Stimulated activated memory B cell treated with anti-CD40 and anti-IgM and Interleukin-4, amounts not matched to agents 10 μg/mL and 1 μg/mL and 100 μg/mL, for 72 hours (primary cell): ENCODE data around the gene MEF2D.
A peak's percentile ranks its signal among the peaks of the same experiment; 100 is the strongest.

Experiments
- ATAC-seq: fragments of 150-1000 bp; cut with Tn5 transposase; 2 replicates; pipeline ENCODE4 v1.10.0; 2021
- H3K27ac Mint-ChIP-seq: one replicate; pipeline ENCODE4 v1.8.0; 2022; ENCODE audit warnings: mild to moderate bottlenecking, mixed read lengths
- H3K27me3 Mint-ChIP-seq: one replicate; pipeline ENCODE4 v1.8.0; 2022; ENCODE audit warnings: mixed read lengths
- H3K36me3 Mint-ChIP-seq: one replicate; pipeline ENCODE4 v1.8.0; 2022; ENCODE audit warnings: mixed read lengths
- H3K4me1 Mint-ChIP-seq: one replicate; pipeline ENCODE4 v1.8.0; 2022; ENCODE audit warnings: mixed read lengths
- H3K4me3 Mint-ChIP-seq: one replicate; pipeline ENCODE4 v1.8.0; 2022; ENCODE audit warnings: mild to moderate bottlenecking, moderate library complexity, mixed read lengths
- H3K9me3 Mint-ChIP-seq: one replicate; pipeline ENCODE4 v1.8.0; 2022; ENCODE audit warnings: mixed read lengths

Gene MEF2D

DNA sequence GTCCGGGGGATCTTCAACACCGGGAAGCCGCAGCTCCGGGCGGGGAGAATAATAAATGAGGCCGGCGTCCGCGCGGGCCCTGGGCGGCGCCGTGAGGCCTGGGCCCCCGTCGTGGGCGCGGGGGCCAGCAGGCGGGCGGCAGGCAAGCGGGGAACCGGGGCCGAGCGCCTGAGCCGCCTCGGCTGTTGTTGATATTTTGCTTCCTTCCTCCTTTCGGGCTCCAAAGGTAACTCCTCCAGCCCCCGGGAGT, at the start of gene MEF2D:
TSS of gene MEF2D (minus strand) at position 233 of the 250 bp plus-strand sequence. CDS start 17,483 bp downstream, outside the sequence.
- ATAC-seq = no peak
- peak within 1 kb of the TSS; percentile 98 for H3K27ac Mint-ChIP-seq
- peaks cover 10% of the 10 kb centered on the region for H3K36me3 Mint-ChIP-seq
- peaks cover 78% of the 10 kb centered on the region for H3K4me1 Mint-ChIP-seq
- no peaks in the 10 kb centered on the region for H3K9me3 Mint-ChIP-seq
- peak within 1 kb of the TSS; percentile 97 for H3K4me3 Mint-ChIP-seq
- H3K27me3 Mint-ChIP-seq = no peaks in the 10 kb centered on the region

DNA sequence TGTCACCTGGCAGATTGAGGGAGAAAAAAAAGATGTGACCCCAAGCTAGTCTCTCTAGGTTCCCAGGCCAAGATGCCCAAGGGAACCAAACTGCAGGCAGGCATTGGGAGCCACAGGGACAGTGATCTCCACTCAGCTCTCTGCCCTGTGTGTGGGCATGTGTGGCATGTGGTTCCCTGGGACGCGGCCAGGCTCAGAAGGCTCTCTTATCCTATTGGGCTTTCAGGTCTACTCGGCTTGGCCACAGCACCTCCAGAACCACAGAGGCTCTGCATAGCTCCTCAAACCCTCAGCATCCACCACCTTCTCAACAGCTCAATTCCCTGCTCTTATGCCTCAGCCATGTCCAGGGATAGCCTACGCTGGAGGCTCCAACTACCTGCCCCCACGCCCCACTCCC, 49.8 kb upstream of the MEF2D start:
- Mint-ChIP-seq H3K36me3 (no peaks in the 10 kb centered on the region), H3K27ac (no peak overlapping the region)

DNA sequence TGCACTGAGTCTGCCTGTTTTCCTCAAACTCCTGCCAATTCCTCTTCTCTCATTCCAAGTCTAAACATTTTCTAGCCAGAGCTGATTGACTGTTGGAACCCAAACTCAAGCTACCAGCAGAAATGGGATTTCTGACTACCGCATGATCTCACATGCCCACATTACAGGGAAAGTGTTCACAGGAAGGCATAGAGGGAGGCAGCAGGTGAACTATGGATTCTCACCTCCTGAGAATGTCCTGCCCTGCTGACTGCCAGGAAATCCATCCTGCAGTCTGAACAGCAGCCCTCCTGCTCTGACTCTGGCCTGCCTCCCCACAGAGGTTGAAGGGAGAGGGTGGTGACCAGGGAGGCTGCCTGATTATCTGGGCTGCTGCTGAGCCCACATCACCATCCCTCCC, 49.3 kb upstream of the MEF2D start:
- H3K4me3 Mint-ChIP-seq = no peak overlapping the region
- no peak for ATAC-seq
- no peaks in the 10 kb centered on the region for H3K9me3 Mint-ChIP-seq
- H3K27ac Mint-ChIP-seq = no peak overlapping the region
- peaks cover 35% of the 10 kb centered on the region for H3K4me1 Mint-ChIP-seq
- H3K27me3 Mint-ChIP-seq = no peaks in the 10 kb centered on the region
- no peaks in the 10 kb centered on the region for H3K36me3 Mint-ChIP-seq

More for the DNA sequence above, 49.8 kb upstream of the MEF2D start:
- Mint-ChIP-seq H3K27me3 (no peaks in the 10 kb centered on the region), H3K4me3 (no peak overlapping the region), H3K9me3 (no peaks in the 10 kb centered on the region), H3K4me1 (peaks cover 35% of the 10 kb centered on the region)
- ATAC-seq = no peak

DNA sequence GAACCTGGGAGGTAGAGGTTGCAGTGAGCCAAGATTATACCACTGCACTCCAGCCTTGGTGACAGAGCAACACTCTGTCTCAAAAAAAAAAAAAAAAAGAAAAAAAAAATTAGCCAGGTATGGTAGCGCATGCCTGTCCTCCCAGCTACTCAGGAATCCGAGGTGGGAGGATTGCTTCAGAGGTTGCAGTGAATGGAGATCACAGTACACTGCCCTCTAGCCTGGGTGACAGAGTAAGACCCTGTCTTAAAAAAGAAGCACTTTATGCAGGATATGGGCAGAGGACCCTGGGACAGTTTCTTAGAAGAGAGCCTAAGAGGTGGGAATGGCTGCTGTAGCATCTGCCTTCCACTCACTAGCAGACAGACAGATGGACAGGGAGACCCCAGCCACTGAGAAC, 48.8 kb upstream of the MEF2D start:
- H3K27ac Mint-ChIP-seq = no peak overlapping the region
- peaks cover 35% of the 10 kb centered on the region for H3K4me1 Mint-ChIP-seq
- ATAC-seq = no peak

DNA sequence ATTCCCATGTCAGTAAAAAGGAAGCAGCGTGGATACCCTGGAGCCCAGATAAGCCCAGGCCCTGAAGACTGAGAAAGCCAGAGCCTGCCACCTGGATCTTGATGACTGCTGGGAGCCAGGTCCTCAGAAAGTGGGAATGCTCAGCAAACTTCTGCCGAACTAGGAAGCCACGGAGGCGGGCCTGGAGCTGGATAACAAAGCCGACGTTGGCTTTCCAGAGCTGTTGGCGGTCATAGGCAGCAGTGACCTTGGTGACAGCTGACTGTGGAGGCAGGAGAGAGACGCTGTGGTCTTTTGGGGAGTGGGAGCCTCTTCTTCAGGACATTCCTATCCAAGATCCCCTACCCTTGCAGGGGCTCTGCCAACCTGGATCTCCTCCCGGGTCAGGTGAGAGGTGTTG, 47.4 kb upstream of the MEF2D start:
- no peak overlapping the region for H3K4me3 Mint-ChIP-seq
- H3K36me3 Mint-ChIP-seq = no peaks in the 10 kb centered on the region
- H3K9me3 Mint-ChIP-seq = no peaks in the 10 kb centered on the region
- H3K27me3 Mint-ChIP-seq = no peaks in the 10 kb centered on the region
- peaks cover 25% of the 10 kb centered on the region for H3K4me1 Mint-ChIP-seq
- no peak overlapping the region for H3K27ac Mint-ChIP-seq
- ATAC-seq = no peak

More for the DNA sequence above, 48.8 kb upstream of the MEF2D start:
- Mint-ChIP-seq H3K4me3 (no peak overlapping the region), H3K27me3 (no peaks in the 10 kb centered on the region), H3K36me3 (no peaks in the 10 kb centered on the region), H3K9me3 (no peaks in the 10 kb centered on the region)

DNA sequence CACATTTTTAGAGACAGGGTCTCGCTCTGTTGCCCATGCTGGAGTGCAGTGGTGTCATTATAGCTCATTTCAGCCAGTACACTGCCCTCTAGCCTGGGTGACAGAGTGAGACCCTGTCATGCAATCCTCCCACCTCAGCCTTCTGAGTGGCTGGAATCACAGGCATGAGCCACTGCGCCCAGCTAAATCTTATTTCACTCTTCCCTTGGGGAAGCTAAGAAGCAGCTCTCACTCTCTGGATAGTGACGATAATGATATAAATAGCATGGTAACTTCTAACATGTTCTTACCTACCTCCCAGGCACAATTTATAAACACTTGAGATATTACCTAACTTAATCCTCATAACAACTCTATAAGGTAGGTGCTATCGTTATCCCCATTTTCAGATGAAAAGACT, 46.9 kb upstream of the MEF2D start:
- no peak overlapping the region for H3K27ac Mint-ChIP-seq
- H3K27me3 Mint-ChIP-seq = no peaks in the 10 kb centered on the region
- H3K36me3 Mint-ChIP-seq = no peaks in the 10 kb centered on the region
- H3K4me1 Mint-ChIP-seq = peaks cover 22% of the 10 kb centered on the region
- no peak overlapping the region for H3K4me3 Mint-ChIP-seq
- no peaks in the 10 kb centered on the region for H3K9me3 Mint-ChIP-seq
- ATAC-seq = no peak

DNA sequence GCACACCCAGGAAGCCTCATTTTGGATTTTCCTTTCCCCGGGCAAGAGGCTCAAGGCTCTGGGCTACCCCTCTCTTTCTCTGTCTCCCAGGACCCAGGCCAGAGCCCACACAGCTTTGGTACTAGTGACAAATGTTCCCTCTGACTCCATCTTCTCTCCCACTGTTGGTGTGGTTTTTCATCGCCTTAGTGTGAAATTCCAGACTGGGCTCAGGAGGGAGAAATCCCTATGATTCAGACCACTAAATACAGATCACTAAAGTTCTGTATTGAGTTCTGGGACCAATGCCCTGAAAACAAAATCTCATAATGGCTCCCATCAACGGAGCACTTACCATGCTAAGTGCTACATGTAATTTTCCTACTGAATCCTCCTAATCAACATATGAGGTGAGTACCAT, 45.7 kb upstream of the MEF2D start:
- H3K27me3 Mint-ChIP-seq = no peaks in the 10 kb centered on the region
- H3K4me1 Mint-ChIP-seq = peaks cover 10% of the 10 kb centered on the region
- H3K4me3 Mint-ChIP-seq = no peak overlapping the region
- ATAC-seq = no peak
- no peaks in the 10 kb centered on the region for H3K36me3 Mint-ChIP-seq
- no peaks in the 10 kb centered on the region for H3K9me3 Mint-ChIP-seq
- no peak overlapping the region for H3K27ac Mint-ChIP-seq

DNA sequence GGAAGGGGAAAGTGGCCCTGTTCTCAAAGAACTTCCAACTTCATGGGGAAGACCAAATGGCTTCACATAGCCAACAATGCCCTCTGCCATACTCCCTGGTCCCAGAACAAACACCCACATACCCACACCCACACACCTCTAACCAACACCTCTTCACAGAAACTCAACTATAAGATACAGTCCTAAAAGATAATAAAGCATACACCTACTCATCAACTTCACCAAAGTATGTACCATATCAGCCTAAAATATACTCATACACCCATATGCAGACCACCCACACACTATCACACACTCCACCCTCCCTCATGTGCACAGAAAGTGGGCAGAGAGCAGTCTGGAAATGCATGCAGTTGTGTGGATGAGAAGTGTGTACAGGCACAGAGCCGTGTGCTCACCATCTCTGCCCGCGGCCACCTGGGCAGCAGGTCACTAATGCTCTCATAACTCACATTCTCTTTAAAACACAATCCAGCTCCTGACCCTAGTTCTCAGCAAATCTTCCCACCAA, 44.1 kb upstream of the MEF2D start:
- H3K4me1 Mint-ChIP-seq = peaks cover 5% of the 10 kb centered on the region
- no peak overlapping the region for H3K27ac Mint-ChIP-seq
- no peaks in the 10 kb centered on the region for H3K27me3 Mint-ChIP-seq
- H3K4me3 Mint-ChIP-seq = no peak overlapping the region
- no peak for ATAC-seq
- no peaks in the 10 kb centered on the region for H3K9me3 Mint-ChIP-seq
- H3K36me3 Mint-ChIP-seq = no peaks in the 10 kb centered on the region

DNA sequence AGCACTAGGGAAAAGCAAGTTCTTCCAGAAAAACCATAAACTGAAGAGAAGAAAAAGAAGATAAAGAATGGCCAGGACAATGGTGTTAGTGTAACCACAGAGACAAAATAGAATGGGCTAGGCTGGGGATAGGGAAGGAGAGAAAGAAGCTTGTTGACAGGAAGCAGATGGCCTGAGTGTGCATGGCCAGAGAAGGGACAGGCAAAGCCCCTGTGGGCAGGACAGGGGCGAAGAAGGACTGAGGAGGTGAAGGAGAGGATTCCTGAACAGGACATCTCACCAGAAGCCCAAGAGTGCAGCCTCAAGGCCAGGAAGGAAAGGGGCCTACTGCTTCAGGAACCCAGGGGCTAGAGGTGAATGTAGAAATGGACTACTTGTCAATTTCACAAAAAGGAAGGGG, 42.5 kb upstream of the MEF2D start:
- Mint-ChIP-seq H3K36me3 (no peaks in the 10 kb centered on the region), H3K27me3 (no peaks in the 10 kb centered on the region), H3K27ac (no peak overlapping the region), H3K4me3 (no peak overlapping the region), H3K4me1 (peaks cover 5% of the 10 kb centered on the region), H3K9me3 (no peaks in the 10 kb centered on the region)
- ATAC-seq = no peak

DNA sequence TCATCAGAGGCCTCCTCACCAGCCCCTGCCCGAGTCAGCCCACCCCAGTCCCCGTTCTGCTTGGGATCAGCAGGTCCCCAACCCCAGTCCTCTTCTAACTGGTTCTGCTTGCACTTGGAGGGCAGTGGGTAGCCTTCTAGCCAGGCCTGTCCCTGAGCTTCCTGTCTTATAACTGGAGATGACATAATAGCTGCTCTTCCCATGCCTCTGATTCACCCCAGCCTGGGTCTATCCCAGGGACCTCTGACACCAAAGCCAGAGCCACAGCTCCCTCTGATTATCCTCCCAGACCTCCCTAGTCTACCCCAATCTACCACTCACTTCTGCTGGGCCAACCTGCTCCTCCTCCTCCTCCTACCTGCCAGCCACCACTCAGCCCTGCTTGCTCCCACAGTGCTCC, 40.4 kb upstream of the MEF2D start:
- H3K4me3 Mint-ChIP-seq = no peak overlapping the region
- H3K27ac Mint-ChIP-seq = no peak overlapping the region
- H3K4me1 Mint-ChIP-seq = peaks cover 5% of the 10 kb centered on the region
- H3K9me3 Mint-ChIP-seq = no peaks in the 10 kb centered on the region
- H3K27me3 Mint-ChIP-seq = no peaks in the 10 kb centered on the region
- no peaks in the 10 kb centered on the region for H3K36me3 Mint-ChIP-seq
- ATAC-seq = no peak

DNA sequence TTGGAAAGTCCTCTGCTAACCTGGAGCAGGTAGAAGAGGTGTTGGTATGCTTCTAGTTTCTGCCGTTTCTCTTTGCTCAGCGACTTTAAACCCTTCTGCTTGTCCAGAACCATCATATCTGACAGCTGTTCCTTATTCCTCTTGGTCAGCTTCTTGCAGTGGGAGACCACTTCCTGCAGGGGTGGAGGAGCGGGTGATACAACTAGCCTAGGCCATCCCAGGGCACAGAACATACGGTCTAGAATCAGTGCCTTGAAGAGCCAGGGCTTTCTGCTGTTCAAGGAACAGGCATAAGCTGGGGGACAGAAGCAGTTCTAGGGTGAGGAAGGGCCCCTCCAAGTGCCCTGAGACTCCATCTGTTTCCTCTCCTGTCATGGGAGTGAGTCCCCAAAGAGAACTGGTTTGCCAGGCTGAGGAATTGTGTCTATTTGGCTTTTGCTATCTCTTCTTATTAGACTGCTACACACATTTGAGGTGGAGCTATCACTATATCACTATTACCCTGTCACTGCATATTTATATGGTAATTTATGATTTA, 39.3 kb upstream of the MEF2D start:
- Mint-ChIP-seq H3K27ac (no peak overlapping the region), H3K9me3 (no peaks in the 10 kb centered on the region), H3K27me3 (no peaks in the 10 kb centered on the region), H3K4me1 (peaks cover 5% of the 10 kb centered on the region), H3K4me3 (no peak overlapping the region), H3K36me3 (no peaks in the 10 kb centered on the region)
- no peak for ATAC-seq

DNA sequence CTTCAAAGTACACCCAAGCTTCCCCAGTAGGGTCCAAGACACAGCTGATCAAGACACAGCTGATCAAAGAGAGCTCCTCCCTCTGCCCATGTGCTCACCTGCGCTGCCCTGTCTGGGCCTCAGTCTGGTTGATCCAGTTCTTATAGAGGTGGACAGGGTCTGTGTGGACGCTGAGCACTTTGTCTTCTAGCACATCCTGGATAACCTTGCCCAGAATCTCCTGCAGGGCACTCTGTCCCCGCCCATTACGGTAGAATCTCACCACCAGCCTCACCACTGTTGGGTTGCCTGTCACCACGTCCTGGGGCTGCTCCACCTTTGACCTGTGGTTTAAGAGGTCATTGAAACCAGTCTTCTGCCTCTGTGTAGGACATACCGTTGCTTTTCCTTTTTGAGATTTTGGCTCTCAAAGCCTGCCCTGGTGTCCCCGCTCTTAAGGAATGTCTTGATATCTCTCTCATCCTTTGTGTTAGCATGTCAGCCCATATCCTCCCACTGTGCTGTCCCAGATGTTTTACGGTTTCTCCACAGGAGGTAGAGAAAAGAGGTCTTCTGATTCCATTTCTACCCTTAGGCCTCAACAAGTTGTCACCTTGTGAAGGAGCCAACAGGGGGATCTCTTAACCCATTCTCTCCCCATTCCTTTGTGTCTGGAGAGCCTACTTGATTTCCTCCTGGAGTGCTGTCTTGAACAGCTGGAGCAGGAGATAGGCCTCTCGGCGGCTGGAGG, 38.3 kb upstream of the MEF2D start:
- H3K4me1 Mint-ChIP-seq = peaks cover 5% of the 10 kb centered on the region
- H3K27me3 Mint-ChIP-seq = no peaks in the 10 kb centered on the region
- no peak overlapping the region for H3K4me3 Mint-ChIP-seq
- ATAC-seq = no peak
- no peak overlapping the region for H3K27ac Mint-ChIP-seq
- H3K36me3 Mint-ChIP-seq = no peaks in the 10 kb centered on the region
- no peaks in the 10 kb centered on the region for H3K9me3 Mint-ChIP-seq

DNA sequence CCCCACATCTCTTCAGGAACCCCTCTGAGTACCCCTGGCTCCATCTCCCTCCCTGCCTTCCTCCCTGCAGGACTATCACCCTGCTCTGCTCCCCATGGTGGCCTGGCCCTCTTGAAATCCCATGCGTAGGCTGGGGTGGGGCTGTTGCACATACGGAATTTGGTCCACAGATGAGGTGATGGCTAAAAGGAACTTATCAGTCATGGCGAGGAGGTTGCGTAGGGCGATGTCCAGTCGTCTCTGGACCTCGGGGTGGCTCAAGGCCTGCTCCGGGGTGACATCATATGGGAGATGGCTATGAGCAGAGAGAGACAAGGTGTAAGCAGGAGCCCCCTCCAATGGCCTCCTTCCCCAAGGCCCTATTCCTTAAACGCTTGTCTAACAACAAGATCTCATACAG, 36.5 kb upstream of the MEF2D start:
- ATAC-seq = no peak
- Mint-ChIP-seq H3K9me3 (no peaks in the 10 kb centered on the region), H3K27ac (no peak overlapping the region), H3K4me1 (no peaks in the 10 kb centered on the region), H3K27me3 (no peaks in the 10 kb centered on the region), H3K4me3 (no peak overlapping the region), H3K36me3 (no peaks in the 10 kb centered on the region)

DNA sequence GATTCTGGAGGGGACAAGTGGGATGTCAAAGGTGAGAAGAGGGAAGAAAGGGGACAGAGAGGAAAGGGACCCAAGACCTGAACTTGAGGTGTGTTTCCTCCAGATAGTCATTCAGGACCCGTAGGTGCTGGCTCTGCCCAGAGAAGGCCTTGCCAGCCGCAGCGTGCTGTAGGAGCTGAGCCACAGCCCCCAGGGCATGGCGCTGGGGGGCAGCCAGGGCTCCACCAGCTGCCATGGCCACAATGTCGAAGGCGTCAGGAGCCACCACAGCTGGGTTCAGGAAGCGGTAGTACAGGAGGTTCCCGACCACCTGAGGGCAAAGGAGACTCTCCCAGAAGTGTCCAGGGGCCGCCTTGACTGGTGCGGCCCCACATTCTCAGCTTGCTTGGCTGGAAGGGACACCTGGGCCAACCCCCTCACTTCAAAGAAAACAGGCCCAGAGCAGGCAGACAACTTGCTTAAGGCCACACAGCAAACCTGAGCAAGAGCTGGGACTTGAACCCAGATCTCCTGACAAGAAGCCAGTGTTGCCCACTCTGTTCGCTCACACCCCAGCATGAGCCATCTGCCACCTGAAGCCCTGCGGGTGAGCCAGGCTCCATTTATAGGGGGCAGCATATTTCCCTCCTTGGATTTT, 34.0 kb upstream of the MEF2D start:
- H3K9me3 Mint-ChIP-seq = no peaks in the 10 kb centered on the region
- no peaks in the 10 kb centered on the region for H3K27me3 Mint-ChIP-seq
- no peak overlapping the region for H3K27ac Mint-ChIP-seq
- no peaks in the 10 kb centered on the region for H3K4me1 Mint-ChIP-seq
- no peak for ATAC-seq
- no peak overlapping the region for H3K4me3 Mint-ChIP-seq
- no peaks in the 10 kb centered on the region for H3K36me3 Mint-ChIP-seq

DNA sequence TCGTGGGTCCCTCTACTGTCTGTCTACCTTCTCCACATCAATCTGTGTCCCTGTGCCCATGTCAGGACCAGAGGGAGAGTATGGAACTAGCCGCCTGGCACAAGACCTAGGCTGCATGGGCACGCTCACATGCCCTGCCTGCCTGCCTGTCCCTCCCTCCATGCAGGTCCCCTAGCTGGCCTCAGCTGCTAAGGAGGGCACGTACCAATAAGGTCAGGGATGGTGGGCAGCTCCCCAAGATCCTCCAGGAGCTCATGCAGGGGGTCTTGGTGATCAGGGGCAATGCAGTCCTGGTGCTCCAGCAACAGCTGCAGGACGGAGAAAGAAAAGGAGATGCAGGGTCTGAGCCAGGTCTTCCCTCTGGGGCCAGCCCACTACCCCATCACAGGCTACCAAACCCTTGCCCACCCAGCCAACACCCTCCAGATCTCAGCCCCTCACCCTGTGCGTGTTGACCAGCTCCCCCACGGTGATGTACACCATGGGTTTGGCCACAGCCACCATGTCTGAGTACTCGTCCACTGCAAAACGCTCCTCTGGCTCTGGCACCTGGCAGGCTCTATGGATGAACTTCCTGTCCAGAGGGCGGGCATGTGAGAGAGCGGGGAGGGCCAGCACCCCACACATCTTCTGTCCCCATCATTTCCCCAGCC, 33.1 kb upstream of the MEF2D start:
- Mint-ChIP-seq H3K4me3 (no peak overlapping the region), H3K9me3 (no peaks in the 10 kb centered on the region), H3K27ac (no peak overlapping the region), H3K27me3 (no peaks in the 10 kb centered on the region), H3K36me3 (no peaks in the 10 kb centered on the region), H3K4me1 (no peaks in the 10 kb centered on the region)
- ATAC-seq = no peak

DNA sequence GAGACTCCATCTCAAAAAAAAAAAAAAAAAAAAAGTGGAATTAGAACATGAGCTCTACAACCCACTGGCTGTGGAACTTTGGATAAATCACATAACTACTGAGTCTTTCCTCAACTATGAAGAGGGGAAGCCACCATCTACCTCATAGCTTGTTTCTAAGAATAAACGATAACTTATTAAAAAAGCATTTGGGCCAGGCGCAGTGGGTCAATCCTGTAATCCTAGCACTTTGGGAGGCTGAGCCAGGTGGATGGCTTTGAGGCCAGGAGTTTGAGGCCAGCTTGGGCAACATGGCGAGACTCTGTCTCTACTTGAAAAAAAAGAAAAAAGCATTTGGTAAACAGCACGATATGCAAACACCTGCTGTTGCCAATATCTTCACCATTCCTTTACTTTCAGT, 31.8 kb upstream of the MEF2D start:
- Mint-ChIP-seq H3K36me3 (no peaks in the 10 kb centered on the region), H3K4me3 (no peak overlapping the region), H3K27me3 (no peaks in the 10 kb centered on the region), H3K9me3 (no peaks in the 10 kb centered on the region), H3K4me1 (peaks cover 4% of the 10 kb centered on the region), H3K27ac (no peak overlapping the region)
- no peak for ATAC-seq
